HG02852 (cell line): ENCODE data around the gene NME7.
A peak's percentile ranks its signal among the peaks of the same experiment; 100 is the strongest.
"Not testable (repeated sequence)": the region's sequence is repeated elsewhere in the genome, so short reads cannot be mapped to it uniquely, and the experiment has no call there.

ENCODE experiments used
- ATAC-seq: cut with Tn5 transposase; IDR thresholded peaks from one replicate; pipeline ENCODE4 v1.9.1; 2021; ENCODE audit warnings: mild to moderate bottlenecking, moderate library complexity; ENCODE audit not compliant: unreplicated experiment

NME7 gene, protein sequence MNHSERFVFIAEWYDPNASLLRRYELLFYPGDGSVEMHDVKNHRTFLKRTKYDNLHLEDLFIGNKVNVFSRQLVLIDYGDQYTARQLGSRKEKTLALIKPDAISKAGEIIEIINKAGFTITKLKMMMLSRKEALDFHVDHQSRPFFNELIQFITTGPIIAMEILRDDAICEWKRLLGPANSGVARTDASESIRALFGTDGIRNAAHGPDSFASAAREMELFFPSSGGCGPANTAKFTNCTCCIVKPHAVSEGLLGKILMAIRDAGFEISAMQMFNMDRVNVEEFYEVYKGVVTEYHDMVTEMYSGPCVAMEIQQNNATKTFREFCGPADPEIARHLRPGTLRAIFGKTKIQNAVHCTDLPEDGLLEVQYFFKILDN

DNA sequence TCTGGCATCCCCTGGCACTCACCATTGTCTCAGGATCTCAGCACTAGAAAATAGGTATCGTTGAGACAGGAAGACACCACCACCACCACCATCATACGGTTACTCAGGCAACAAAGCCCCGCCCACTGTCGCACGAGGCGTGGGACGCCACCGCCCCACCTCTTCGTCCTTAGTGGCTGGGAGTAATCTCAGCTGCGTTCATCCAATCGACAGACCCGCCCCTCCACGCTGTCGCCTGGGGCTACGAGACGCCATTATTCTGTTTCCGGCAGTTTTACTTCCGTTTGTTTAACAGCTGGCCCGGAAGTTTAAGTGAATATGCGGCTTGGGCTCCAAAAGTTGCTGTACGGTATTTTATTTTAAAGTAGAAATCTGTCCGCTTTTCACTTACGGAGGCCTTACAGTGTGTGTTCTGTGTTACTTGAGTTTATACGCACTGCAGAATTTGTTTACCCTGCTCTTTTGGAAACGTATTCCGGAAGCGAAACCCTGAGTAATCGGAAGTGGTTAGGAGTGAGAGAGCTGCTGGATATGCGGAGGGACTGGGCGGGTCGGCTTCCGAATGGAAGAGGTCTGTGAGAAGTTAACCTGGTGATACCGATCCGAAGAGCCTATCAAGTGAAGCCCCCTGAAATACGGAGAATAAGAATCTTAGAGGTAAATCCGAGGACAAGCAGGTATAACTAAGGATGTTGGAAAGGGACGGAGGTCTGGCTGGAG, at the start of gene NME7, which contains the start of gene BLZF1:
TSS of gene NME7 (minus strand) at position 112 of the 720 bp plus-strand sequence. CDS start at position 25, 87 bp downstream.
TSS of gene BLZF1 (plus strand) at position 510 of the 720 bp plus-strand sequence. CDS start 1,328 bp downstream, outside the sequence.
- ATAC-seq: peak; percentile 96

DNA sequence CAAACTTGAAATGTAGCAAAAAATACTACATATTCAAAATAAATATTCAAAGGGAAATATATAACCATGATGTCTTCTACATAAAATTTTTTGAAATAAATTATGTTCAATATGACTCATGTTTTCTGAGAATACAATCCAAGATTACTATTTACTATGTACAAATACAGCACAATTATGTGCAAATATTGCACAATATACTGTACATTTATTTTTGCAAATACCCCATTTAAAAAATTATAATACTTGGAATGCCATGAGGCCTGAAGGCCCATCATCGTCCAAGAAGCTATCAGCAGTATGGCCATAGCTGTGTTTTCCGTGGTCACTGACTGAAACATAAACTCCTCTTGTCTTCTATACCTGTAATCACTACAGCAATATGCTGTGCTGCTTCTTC, 47.4 kb upstream of the NME7 start:
- no peak for ATAC-seq

DNA sequence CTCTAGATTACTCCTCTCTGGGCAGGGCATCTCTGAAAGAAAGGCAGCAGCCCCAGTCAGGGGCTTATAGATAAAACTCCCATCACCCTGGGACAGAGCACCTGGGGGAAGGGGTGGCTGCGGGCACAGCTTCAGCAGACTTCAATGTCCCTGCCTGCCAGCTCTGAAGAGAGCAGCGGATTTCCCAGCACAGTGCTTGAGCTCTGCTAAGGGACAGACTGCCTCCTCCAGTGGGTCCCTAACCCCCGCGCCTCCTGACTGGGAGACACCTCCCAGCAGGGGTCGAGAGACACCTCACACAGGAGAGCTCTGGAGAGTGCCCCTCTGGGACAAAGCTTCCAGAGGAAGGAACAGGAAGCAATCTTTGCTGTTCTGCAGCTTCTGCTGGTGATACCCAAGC, 40.7 kb upstream of the NME7 start:
- not testable (repeated sequence) for ATAC-seq

DNA sequence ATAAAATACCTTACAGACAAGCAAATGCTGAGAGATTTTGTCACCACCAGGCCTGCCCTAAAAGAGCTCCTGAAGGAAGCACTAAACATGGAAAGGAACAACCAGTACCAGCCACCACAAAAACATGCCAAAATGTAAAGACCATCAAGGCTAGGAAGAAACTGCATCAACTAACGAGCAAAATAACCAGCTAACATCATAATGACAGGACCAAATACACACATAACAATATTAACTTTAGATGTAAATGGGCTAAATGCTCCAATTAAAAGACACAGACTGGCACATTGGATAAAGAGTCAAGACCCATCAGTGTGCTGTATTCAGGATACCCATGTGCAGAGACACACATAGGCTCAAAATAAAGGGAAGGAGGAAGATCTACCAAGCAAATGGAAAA, 35.0 kb upstream of the NME7 start:
- ATAC-seq: not testable (repeated sequence)

DNA sequence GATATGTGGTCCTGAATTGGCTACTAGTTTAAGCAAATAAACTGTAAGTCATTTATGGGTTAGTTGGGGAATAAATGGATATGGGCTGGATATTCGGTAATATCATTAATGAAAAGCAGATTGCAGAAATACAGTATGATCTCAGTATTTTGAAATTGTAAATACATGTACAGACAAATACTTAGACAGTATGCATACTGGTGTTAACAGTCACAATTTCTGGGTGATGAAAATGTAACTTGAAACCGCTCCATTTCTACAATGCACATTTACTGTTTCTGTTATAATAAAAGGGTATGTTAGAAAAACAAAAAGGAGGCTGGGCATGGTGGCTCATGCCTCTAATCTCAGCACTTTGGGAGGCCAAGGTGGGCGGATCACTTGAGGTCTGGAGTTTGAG, 28.4 kb upstream of the NME7 start:
- ATAC-seq: no peak

DNA sequence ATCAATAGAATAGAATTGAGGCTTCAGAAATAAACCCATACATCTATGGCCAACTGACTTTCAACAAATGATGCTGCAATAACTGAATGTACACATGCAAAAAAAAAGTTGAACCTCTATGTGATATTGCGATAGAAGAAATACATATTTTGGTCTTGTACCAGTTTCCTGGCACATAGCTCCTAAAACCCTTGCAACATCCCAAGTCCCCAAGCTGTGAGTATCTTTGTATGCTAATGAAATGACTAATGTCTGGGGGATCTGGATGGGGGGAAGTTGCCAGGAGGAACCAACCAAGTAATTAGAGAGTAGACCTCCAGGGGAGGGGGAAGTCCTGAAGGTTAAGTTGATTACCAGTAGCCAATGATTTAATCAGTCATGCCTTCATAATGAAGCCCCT, 24.8 kb upstream of the NME7 start:
- no peak for ATAC-seq

DNA sequence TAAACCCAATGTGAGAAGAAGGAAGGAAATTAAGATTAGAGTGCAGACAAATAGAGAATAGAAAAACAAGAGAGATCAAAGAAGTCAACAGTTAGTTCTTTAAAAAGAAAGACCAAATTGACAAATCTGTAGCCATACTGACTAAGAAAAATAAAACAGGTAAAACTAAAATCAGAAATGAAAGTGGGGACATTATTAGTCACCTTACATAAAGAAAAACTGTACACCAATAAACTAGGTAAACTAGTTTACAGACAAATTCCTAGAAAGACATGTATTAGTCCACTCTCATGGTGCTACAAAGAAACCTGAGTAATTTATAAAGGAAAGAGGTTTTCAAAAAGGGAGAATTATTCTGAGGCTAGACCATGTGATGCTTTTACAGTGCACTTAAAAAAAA, 22.7 kb upstream of the NME7 start:
- peak; percentile 95 for ATAC-seq

DNA sequence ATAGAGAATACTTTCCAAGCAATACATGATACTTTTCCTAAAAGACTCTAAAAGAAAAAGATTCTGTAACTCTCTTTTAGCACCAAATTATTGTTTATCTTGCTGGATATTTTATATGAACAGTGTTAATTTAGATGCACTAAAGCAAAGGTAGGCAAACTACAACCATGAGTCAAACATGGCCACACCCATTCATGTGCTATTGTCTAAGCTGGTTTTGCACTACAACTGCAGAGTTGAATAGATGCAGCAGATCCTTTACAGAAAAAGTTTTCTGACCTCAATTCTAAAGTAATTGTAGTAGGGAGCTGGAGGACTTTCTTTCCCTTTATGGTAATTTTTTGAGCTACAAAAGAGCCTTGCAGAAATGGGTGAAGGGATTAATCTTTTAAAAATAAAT, 19.8 kb upstream of the NME7 start:
- no peak for ATAC-seq

DNA sequence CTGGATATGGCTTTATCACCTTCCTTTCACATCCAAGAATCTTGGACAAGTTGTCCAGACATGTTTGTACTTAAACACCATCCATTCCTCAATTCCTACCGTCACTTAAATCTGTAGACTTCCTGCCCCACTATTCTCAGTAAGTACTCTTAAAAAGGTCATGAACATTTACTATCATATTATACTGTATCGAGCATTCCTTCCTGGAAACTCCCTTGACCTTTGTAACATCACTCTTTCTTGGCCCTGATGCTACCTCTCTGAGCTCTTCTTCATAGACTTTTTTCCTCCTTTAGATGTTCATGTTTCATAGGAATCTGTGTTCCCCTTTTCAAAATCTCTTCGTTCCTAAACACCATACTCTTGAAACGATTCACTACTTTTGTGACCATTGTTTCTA, 15.9 kb upstream of the NME7 start:
- no peak for ATAC-seq

DNA sequence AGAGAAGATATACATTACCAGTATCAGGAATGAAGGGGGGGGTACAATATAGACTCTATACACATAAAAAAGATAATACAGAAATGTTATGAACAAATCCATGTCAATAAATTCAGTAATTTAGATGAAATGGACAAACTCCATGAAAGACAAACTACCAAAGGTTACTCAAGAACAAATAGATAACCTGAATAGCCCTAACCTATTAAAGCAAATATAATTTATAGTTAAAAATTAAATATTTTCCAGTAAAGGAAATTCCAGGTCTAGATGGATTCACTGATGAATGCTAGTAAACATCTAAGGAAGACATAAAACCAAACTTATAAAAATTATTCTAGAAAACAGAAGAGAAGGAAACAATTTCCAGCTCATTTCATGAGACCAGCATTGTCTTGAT, 13.6 kb upstream of the NME7 start:
- no peak for ATAC-seq

DNA sequence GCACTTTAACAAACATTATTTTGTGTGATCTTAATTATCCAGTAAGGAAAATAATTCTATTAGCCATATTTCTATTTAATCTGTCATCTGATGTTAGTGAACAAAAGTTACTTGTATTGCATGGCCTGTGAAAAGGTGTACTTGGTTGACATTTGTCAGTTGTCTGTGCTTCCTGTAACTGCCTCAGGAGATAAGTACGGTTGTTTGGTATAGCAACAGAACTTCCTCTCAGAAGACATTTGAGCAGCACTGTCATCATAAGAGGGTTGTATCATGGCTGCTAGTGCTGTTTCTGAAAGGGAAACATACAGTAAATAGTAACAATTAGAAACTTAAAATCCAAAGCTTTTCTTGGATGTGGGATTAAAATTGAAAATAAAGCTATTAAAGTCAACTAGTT, 3.8 kb upstream of the NME7 start:
- no peak for ATAC-seq

DNA sequence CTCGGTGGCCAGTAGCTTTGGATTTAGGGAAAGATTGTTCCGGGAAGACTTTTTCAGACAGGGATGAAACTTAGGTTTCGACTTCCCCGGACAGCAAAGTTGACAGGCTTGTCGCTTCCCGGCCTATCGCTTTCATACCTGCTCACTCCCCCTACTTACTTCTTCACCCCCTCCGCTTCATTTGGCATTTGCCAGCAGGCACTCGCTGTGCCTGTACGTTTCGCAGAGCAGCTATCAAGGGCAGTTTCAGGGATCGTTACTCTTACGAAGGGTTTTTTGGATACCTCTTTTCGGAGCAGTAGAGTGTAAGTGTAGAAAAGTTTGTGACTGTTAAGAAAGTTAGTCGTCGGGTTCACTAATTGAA, 791 bp upstream of the NME7 start:
- no peak for ATAC-seq

DNA sequence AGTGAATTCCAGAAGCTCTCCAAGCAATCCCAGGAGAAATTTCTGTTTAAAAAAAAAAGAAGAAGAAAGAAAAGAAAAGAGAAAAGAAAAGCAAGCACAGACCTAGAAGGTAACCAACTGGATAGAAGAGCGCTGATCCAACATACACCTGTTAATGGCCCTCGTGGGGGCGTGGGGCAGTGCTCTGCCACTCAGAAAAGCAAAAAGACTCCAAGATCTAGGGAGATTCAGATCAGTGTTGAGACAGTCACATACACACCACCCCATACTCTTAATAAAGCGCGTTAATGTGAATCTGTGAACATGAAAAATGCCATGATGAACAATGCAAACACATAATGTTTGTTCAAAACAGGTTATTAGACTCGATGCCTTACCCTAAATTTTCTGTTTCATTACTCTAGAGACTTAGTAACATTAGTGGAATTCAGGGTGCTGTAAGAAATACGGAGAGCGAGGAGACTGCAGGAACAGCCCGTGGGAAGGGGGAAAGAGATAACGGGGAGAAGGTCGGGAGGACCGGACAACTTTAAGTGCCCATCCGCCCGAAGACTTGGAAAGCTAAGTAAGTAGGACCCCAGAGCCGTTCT, 406 bp downstream of the NME7 start:
- no peak for ATAC-seq

DNA sequence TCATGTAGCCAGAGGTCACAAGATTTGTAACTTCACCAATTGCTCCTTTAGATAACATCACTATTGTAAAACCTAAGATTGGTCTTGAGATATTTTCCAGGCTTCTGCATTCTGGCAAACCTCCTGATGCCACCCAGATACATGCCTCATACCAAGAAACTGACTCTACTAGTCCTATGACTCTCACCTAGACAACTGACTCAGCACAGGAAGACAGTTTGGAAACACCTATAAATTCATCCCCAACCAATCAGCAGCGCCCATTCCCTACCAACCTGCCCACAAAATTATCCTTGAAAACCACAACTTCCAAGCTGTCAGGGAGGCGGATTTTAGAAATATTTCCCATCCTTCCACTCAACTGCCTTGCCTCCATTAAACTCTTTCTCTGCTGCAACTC, 2.6 kb downstream of the NME7 start:
- no peak for ATAC-seq

DNA sequence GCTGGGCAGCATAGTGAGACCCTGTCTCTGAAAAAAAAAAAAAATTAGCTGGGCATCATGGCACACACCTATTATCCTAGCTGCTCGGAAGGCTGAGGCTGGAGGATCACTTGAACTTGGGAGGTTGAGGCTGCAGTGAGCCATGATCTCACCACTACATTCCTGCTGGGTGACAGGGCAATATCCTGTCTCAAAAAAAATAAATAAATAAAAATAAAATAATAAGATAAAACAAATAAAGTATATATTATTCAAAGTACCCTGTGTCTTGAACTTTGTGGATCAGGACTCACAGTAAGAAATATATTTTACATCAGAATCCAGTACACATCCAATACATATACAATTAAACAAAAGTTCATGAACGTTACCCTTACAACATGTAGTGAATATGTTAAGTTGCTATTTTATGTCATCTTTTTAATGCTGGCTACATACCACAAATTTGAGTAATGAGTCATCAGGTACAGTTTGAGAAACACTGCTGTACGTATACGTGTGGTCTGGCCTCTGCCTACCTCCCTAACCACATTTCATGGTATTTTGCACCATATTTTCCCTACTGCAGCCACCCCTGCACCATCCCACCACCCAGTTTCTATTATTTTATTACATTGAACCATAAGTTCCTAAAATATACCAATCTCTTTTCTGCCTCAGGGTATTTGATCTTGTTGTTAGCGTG, 4.4 kb downstream of the NME7 start:
- peak; percentile 35 for ATAC-seq

DNA sequence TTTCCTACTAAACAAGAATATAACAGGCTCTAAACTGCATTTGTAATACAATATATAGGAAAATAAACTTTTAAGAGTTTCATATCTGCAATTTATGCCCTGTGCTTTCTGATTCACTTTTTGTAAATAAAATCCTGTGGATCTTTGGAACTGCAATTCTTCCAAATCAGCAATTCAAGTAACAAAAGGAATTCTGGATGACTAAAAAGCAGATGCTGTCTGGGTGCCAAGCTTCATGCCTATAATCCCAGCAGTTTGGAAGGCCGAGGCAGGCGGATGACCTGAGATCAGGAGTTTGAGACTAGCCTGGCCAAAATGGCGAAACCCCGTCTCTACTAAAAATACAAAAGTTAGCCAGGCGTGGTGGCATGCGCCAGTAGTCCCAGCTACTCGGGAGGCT, 6.3 kb downstream of the NME7 start:
- ATAC-seq: no peak

DNA sequence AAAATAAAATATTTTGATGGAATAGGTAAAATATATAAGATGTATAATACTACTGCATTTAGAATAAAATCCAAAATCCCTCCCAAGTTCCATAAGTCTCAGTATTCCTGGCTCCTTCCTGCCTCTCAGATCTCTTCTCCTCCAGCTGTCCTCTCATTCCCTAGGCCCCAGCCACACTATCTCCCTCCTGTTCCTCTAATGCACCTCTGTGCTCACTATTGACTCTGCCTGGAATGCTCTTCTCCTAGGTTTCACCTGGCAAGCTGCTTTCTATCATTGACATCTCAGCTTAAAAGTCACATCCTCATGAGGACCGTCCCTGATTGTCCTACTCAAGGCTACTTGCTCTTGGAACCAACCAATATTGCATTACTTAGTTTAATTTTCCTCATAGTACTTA, 7.2 kb downstream of the NME7 start:
- no peak for ATAC-seq

DNA sequence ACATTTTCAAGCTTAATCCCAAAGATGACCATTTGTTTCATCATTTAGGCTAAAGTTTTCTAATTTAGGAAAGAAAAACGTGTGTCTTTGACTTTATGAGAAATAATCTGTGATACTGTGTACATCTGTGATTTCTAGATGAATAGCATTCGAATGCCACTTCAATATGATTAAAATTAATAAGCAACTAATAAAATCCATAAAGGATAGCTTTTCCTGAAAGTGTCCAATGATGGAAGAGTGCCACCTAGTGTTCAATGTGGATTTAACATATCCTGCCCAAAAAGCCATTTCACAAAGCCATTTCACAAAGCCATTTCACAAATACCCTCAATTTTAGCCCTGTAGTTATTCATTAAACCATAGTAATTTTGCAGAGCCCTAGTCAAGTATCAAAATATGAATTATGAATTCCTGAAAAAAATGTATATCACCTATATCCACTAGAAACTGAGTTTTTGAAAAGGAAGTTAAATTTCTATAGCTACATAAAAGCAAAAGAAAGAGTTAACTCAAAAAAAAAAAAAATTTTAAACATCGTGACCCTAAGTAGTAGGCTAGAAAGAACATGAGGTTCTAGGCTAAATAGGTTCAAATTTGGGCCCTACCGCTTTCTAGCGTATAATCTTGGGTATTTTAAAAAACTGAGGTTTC, 19.1 kb downstream of the NME7 start:
- ATAC-seq: no peak

DNA sequence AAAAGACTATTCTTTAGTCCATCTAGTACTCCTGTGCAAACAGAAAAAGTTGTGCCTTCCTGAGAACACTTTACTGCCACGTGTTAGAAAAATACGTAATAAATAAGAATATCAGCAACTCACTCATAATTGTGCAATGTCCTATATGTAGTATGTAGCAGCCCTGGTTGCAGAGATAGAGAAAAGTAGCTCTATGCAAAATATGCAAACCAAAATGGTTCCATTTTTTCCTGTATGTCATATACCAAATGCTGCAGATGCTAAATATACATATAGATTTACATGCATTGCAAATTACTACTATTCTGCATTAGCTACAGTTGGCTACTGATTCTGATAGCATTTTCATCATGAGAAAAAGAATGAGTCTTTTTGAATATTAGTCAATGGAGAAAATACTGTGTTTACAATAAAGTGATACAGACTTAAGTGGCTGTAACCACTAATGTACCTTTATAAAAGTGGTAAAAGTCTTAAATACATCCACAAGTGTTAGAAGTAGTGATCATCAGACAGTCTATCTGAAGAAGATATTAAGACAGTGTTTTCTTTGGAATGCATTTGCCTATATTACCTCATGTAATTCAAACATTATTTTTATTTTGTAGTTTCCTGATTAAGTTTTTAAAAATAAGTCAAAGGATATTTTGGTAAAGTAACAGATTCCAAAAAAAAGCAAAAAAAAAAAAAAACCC, 19.8 kb downstream of the NME7 start:
- ATAC-seq: no peak

DNA sequence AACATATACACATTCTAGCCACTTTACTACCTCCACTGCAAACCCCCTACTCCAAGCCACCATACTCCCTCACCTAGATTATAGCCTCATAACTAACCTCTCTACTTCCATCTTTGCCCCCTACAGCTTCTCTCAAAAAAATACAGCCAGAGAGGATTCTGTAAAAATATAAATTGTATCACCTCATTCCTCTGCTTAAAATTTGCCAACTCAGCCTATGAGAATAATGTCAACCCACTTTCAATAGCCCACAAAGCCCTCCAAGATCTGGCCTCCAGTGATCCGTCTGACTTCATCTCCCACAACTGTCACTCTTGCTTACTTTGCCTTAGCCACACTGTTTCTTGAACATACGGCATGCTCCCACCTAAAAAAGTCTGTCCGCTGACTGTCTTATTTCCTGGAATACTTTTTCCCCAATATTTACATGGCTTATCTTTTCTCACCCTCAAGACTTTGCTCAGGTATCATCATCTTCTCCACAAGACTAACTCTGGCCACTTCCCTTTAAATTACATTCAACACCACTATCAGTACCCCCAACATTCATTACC, 21.5 kb downstream of the NME7 start:
- no peak for ATAC-seq
